Mesendoderm (in vitro differentiated cells): ENCODE results near the gene GALNT17.
"Not testable (repeated sequence)": the region's sequence is repeated elsewhere in the genome, so short reads cannot be mapped to it uniquely, and the experiment has no call there.

Experiments
- DNase-seq: peaks from one replicate; pipeline ENCODE4 v3.0.0; 2013
- H2AK5ac ChIP-seq: 2 replicates; pipeline ENCODE4 v1.6.1; 2013; ENCODE audit warnings: low read length, inconsistent platforms
- H2BK120ac ChIP-seq: 2 replicates; pipeline ENCODE4 v1.6.1; 2013; ENCODE audit warnings: low read depth, mild to moderate bottlenecking, low read length, moderate library complexity, mixed read lengths
- H2BK15ac ChIP-seq: replicated peaks from 2 replicates; pipeline ENCODE4 v1.6.1; 2013; ENCODE audit warnings: low read depth, mild to moderate bottlenecking, moderate library complexity
- H2BK5ac ChIP-seq: 2 replicates; pipeline ENCODE4 v1.6.1; 2013; ENCODE audit warnings: low read length, inconsistent platforms
- H3K18ac ChIP-seq: 2 replicates; pipeline ENCODE4 v1.6.1; 2013; ENCODE audit warnings: mild to moderate bottlenecking, low read length, mixed read lengths
- H3K23ac ChIP-seq: one replicate; pipeline ENCODE4 v1.6.1; 2013; ENCODE audit warnings: low read length
- H3K27ac ChIP-seq: 2 replicates; pipeline ENCODE4 v1.5.1; 2013; ENCODE audit warnings: low read depth, mild to moderate bottlenecking, inconsistent platforms, low read length, moderate library complexity
- H3K27me3 ChIP-seq: 2 replicates; pipeline ENCODE4 v1.6.1; 2013; ENCODE audit warnings: low read length, control low read depth, mild to moderate bottlenecking, inconsistent platforms; ENCODE audit not compliant: insufficient read depth, poor library complexity
- H3K36me3 ChIP-seq: 2 replicates; pipeline ENCODE4 v1.6.1; 2013; ENCODE audit warnings: low read length, inconsistent platforms; ENCODE audit not compliant: control insufficient read depth, insufficient read depth
- H3K4ac ChIP-seq: one replicate; pipeline ENCODE4 v1.6.1; 2013; ENCODE audit warnings: low read depth, mild to moderate bottlenecking, low read length, moderate library complexity
- H3K4me1 ChIP-seq: 2 replicates; pipeline ENCODE4 v1.6.1; 2013; ENCODE audit warnings: low read depth, low read length, inconsistent platforms; ENCODE audit not compliant: control insufficient read depth
- H3K4me2 ChIP-seq: 2 replicates; pipeline ENCODE4 v1.6.1; 2013; ENCODE audit warnings: low read length
- H3K4me3 ChIP-seq: 2 replicates; pipeline ENCODE4 v1.5.1; 2013; ENCODE audit warnings: mild to moderate bottlenecking, low read length
- H3K56ac ChIP-seq: one replicate; pipeline ENCODE4 v1.6.1; 2013; ENCODE audit warnings: low read length
- H3K79me1 ChIP-seq: 2 replicates; pipeline ENCODE4 v1.6.1; 2013; ENCODE audit warnings: low read length, inconsistent platforms
- H3K79me2 ChIP-seq: 2 replicates; pipeline ENCODE4 v1.6.1; 2013; ENCODE audit warnings: mild to moderate bottlenecking, low read length; ENCODE audit not compliant: control insufficient read depth, insufficient read depth
- H3K9ac ChIP-seq: 2 replicates; pipeline ENCODE4 v1.6.1; 2013; ENCODE audit warnings: low read length, inconsistent platforms
- H4K5ac ChIP-seq: one replicate; pipeline ENCODE4 v1.6.1; 2013; ENCODE audit warnings: low read length
- H4K8ac ChIP-seq: one replicate; pipeline ENCODE4 v1.6.1; 2013; ENCODE audit warnings: low read depth, mild to moderate bottlenecking, control low read depth, low read length, moderate library complexity
- WGBS: extraction: QIAGEN DNeasy Blood & Tissue Kit; methylation state at CpG from one replicate; pipeline ENCODE4 v1.1.7; 2013; ENCODE audit warnings: low lambda C conversion rate, missing lambda C conversion rate; ENCODE audit not compliant: insufficient coverage; ENCODE audit errors: extremely low coverage; 5-methylcytosine and 5-hydroxymethylcytosine counted together

GALNT17 gene

GRCh38 chr7:71580027-71580426, 448.1 kb downstream of the GALNT17 start:
- Histone ChIP-seq H3K56ac (no peak overlapping the region), H2BK5ac (no peak overlapping the region), H3K23ac (no peak overlapping the region), H2BK15ac (no peak overlapping the region), H3K18ac (no peak overlapping the region), H3K36me3 (no peaks in the 10 kb centered on the region), H3K4me3 (no peak overlapping the region), H3K4me2 (no peak overlapping the region), H2BK120ac (no peak overlapping the region), H3K79me2 (no peaks in the 10 kb centered on the region), H3K4ac (no peak overlapping the region), H3K9ac (no peak overlapping the region), H3K27me3 (no peaks in the 10 kb centered on the region), H2AK5ac (no peak overlapping the region), H3K79me1 (no peaks in the 10 kb centered on the region), H3K4me1 (no peaks in the 10 kb centered on the region), H4K5ac (no peak overlapping the region), H4K8ac (no peak overlapping the region), H3K27ac (no peak overlapping the region)
- no peak for DNase-seq
- WGBS = 100% methylated on average over 1 of the region's 1 CpG

GRCh38 chr7:71584256-71584655, 452.3 kb downstream of the GALNT17 start:
- Histone ChIP-seq H4K8ac (no peak overlapping the region), H2BK5ac (no peak overlapping the region), H3K56ac (no peak overlapping the region), H3K27me3 (no peaks in the 10 kb centered on the region), H3K79me1 (no peaks in the 10 kb centered on the region), H3K4me3 (no peak overlapping the region), H3K27ac (no peak overlapping the region), H3K36me3 (no peaks in the 10 kb centered on the region), H3K4ac (no peak overlapping the region), H3K4me2 (no peak overlapping the region), H3K79me2 (no peaks in the 10 kb centered on the region), H2AK5ac (no peak overlapping the region), H3K23ac (no peak overlapping the region), H2BK15ac (no peak overlapping the region), H3K4me1 (no peaks in the 10 kb centered on the region), H3K18ac (no peak overlapping the region), H2BK120ac (no peak overlapping the region), H3K9ac (no peak overlapping the region), H4K5ac (no peak overlapping the region)
- DNase-seq = no peak
- WGBS = 100% methylated on average over 1 of the region's 3 CpGs

GRCh38 chr7:71591876-71592275, 459.9 kb downstream of the GALNT17 start:
- H2BK5ac ChIP-seq = no peak overlapping the region
- H3K18ac ChIP-seq = no peak overlapping the region
- no peak overlapping the region for H3K9ac ChIP-seq
- H3K4me2 ChIP-seq = no peak overlapping the region
- no peak overlapping the region for H2BK15ac ChIP-seq
- H3K36me3 ChIP-seq = no peaks in the 10 kb centered on the region
- no peak overlapping the region for H3K4ac ChIP-seq
- no CpG with 5 or more reads among the region's 7 CpGs for WGBS
- no peaks in the 10 kb centered on the region for H3K79me2 ChIP-seq
- no peak overlapping the region for H3K4me3 ChIP-seq
- no peak for DNase-seq
- H3K27ac ChIP-seq = no peak overlapping the region
- H3K56ac ChIP-seq = no peak overlapping the region
- H4K5ac ChIP-seq = no peak overlapping the region
- H4K8ac ChIP-seq = no peak overlapping the region
- H3K27me3 ChIP-seq = no peaks in the 10 kb centered on the region
- H3K23ac ChIP-seq = no peak overlapping the region
- H3K79me1 ChIP-seq = no peaks in the 10 kb centered on the region
- H2BK120ac ChIP-seq = no peak overlapping the region
- no peak overlapping the region for H2AK5ac ChIP-seq
- no peaks in the 10 kb centered on the region for H3K4me1 ChIP-seq

GRCh38 chr7:71592388-71592787, 460.4 kb downstream of the GALNT17 start:
- not testable (repeated sequence) for H2BK120ac ChIP-seq, H3K4me1 ChIP-seq, H3K18ac ChIP-seq, H3K4me2 ChIP-seq, H2BK5ac ChIP-seq, H3K23ac ChIP-seq, H3K27me3 ChIP-seq, H3K79me2 ChIP-seq, H3K9ac ChIP-seq, DNase-seq, H3K36me3 ChIP-seq, H3K4me3 ChIP-seq, H3K56ac ChIP-seq, H3K27ac ChIP-seq, H4K8ac ChIP-seq, H3K4ac ChIP-seq, H3K79me1 ChIP-seq, H4K5ac ChIP-seq, H2AK5ac ChIP-seq, H2BK15ac ChIP-seq
- WGBS = no CpG with 5 or more reads among the region's 4 CpGs

DNA sequence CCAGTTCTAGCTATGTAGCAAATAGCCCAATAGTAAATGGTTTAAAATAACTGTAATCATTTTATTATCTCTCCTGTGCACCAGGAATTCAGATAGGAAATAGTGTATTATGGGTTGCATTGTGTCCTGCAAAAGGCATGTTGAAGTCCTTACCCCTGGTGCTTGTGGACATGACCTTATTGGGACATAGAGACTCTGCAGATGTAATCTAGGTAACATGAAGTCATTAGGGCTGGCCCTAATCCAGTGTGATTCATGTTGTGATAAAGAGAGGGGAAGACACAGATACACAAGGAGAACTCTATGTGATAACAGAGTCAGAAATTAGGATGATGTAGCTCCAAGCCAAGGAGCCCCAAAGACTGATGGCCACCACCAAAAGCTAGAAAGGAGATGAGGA, 462.8 kb downstream of the GALNT17 start:
- Histone ChIP-seq H2BK15ac (no peak overlapping the region), H3K79me2 (no peaks in the 10 kb centered on the region), H3K4me1 (no peaks in the 10 kb centered on the region), H3K23ac (no peak overlapping the region), H3K18ac (no peak overlapping the region), H3K9ac (no peak overlapping the region), H2BK5ac (no peak overlapping the region), H3K4me3 (no peak overlapping the region), H2AK5ac (no peak overlapping the region), H2BK120ac (no peak overlapping the region), H3K36me3 (no peaks in the 10 kb centered on the region), H4K8ac (no peak overlapping the region), H3K4ac (no peak overlapping the region), H3K79me1 (no peaks in the 10 kb centered on the region), H3K27me3 (no peaks in the 10 kb centered on the region), H3K56ac (no peak overlapping the region), H4K5ac (no peak overlapping the region), H3K27ac (no peak overlapping the region), H3K4me2 (no peak overlapping the region)
- no peak for DNase-seq

DNA sequence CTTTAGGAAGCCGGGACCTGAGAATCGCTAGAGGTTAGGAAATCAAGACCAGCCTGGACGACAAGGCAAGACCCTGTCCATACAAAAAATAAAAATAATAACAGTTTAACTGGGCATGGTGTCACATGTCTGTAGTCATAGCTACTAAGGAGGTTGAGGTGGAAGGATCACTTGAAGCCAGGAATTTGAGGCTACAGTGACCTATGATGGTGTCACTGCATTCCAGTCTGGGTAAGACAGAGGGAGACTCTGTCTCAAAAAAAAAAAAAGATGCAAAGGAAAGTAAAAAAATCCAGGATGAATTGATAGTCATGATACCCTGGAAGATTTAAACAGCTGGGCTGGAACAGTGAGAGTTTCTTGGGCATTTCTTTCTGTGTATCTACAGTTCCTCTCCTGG, 463.2 kb downstream of the GALNT17 start:
- H3K4me3 ChIP-seq = no peak overlapping the region
- no peak overlapping the region for H3K23ac ChIP-seq
- H3K36me3 ChIP-seq = no peaks in the 10 kb centered on the region
- H3K79me2 ChIP-seq = no peaks in the 10 kb centered on the region
- no peaks in the 10 kb centered on the region for H3K27me3 ChIP-seq
- H3K4me1 ChIP-seq = no peaks in the 10 kb centered on the region
- no peak overlapping the region for H3K4ac ChIP-seq
- H3K27ac ChIP-seq = no peak overlapping the region
- no peak overlapping the region for H3K56ac ChIP-seq
- no peak overlapping the region for H3K18ac ChIP-seq
- no peak overlapping the region for H2BK5ac ChIP-seq
- no peak overlapping the region for H4K5ac ChIP-seq
- H4K8ac ChIP-seq = no peak overlapping the region
- no peak overlapping the region for H2BK15ac ChIP-seq
- no peak overlapping the region for H3K4me2 ChIP-seq
- H3K79me1 ChIP-seq = no peaks in the 10 kb centered on the region
- no peak overlapping the region for H2BK120ac ChIP-seq
- H3K9ac ChIP-seq = no peak overlapping the region
- DNase-seq = no peak
- no peak overlapping the region for H2AK5ac ChIP-seq
- no CpG with 5 or more reads among the region's 3 CpGs for WGBS
